Measurements from ENCODE around the gene STXBP6.

STXBP6 gene

DNA sequence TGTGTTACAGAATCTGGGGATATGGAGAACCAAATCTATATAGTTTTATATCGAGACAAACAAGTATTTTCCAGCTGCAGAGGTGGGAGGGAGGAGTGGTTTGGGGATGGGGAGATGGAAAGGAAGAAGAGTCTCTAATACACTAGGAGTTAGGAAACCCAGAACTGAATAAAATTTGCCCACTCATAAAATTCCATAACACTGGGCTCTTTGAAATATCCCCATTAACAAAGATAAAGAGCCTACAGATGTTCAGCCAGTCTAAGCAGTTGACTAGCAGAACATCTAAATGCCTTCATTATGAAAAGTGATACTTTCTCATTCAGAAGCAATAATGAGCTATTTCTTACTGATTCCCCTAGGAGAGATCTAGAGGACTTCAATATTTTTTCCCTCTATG is 264.2 kb downstream of the STXBP6 start:
- TF ChIP-seq, protein P1, sequence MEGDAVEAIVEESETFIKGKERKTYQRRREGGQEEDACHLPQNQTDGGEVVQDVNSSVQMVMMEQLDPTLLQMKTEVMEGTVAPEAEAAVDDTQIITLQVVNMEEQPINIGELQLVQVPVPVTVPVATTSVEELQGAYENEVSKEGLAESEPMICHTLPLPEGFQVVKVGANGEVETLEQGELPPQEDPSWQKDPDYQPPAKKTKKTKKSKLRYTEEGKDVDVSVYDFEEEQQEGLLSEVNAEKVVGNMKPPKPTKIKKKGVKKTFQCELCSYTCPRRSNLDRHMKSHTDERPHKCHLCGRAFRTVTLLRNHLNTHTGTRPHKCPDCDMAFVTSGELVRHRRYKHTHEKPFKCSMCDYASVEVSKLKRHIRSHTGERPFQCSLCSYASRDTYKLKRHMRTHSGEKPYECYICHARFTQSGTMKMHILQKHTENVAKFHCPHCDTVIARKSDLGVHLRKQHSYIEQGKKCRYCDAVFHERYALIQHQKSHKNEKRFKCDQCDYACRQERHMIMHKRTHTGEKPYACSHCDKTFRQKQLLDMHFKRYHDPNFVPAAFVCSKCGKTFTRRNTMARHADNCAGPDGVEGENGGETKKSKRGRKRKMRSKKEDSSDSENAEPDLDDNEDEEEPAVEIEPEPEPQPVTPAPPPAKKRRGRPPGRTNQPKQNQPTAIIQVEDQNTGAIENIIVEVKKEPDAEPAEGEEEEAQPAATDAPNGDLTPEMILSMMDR (IDR thresholded peaks at IDR 0.05; ENCODE audit: low read depth, low read length), result no peak
- in situ Hi-C loops (cut with HindIII; ENCODE audit: low sequenced_read_pairs), result no loop called here
- H3K4me3 ChIP-seq (ENCODE audit: low read depth, low read length), result no peak overlapping the region
- DNase-seq (ENCODE audit: low read depth, low spot score), result no peak

DNA sequence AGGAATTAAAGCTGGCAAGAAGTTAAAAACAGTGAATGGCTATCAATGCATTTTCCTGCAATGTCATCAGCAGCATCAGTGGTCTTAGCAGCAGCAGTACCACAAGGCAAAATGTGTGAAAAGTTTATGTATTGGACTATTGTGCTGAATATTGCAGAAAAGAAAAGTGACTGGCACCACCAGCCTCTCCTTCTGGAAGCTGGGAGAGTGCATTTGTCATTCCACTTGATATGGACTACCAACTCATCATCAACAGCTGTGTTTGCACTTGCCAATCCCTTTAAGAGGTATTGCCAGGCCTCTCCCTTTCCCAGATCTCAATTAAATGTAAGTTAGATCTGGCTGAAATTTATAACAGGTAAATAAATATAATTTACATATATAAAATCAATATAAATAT is 265.0 kb downstream of the STXBP6 start:
- TF ChIP-seq, protein P1 (IDR thresholded peaks at IDR 0.05; ENCODE audit: low read depth, low read length), result no peak
- in situ Hi-C loops (cut with HindIII; ENCODE audit: low sequenced_read_pairs), result no loop called here

DNA sequence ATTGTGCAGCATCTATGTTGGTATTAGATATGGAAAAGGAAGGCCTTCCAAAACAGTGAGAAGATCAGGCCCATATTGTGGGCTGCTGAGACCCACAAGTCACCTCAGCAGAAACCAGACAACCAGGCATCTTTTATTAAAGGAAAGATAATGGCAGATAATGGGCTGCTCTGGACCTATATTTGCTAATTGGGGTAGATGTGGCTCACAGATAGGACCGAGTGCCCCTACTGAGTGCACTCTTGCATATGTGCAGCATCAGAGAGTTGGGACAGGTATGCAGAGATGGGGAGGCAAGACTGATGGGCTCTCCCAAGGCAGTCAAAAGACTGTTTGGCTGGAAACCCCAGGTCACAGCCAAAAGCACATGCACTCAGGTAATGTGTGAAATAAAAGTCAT is 266.2 kb downstream of the STXBP6 start:
- in situ Hi-C loops (cut with HindIII; ENCODE audit: low sequenced_read_pairs), result no loop called here
- TF ChIP-seq, protein P1 (IDR thresholded peaks at IDR 0.05; ENCODE audit: low read depth, low read length), result no peak
- H3K4me3 ChIP-seq (ENCODE audit: low read depth, low read length), result no peak overlapping the region
- no peak for DNase-seq (ENCODE audit: low read depth, low spot score)

More for the DNA sequence above, 265.0 kb downstream of the STXBP6 start:
- DNase-seq (ENCODE audit: low read depth, low spot score), result no peak
- H3K4me3 ChIP-seq (ENCODE audit: low read depth, low read length), result no peak overlapping the region

DNA sequence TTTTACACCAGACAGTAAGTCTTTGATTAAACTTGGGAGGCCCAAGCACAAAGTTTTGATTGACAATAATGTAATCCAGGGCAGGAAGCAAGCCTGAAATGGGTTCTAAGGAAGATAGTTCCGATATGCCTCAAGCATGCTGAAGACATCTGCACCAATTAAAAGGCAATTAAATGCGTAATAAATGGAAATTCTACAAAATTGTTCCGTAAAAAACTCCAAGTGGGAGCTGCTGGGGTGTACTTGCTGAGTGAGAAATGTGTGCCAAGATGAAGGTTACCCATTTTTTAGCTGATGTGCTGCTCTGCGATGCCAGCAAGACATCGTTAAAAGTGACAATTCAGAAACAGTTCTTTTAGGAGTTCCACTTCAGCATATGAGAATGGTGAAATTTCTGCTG is 269.7 kb downstream of the STXBP6 start:
- in situ Hi-C loops (cut with HindIII; ENCODE audit: low sequenced_read_pairs), result no loop called here
- no peak overlapping the region for H3K4me3 ChIP-seq (ENCODE audit: low read depth, low read length)
- DNase-seq (ENCODE audit: low read depth, low spot score), result no peak
- TF ChIP-seq, protein P1 (IDR thresholded peaks at IDR 0.05; ENCODE audit: low read depth, low read length), result no peak

DNA sequence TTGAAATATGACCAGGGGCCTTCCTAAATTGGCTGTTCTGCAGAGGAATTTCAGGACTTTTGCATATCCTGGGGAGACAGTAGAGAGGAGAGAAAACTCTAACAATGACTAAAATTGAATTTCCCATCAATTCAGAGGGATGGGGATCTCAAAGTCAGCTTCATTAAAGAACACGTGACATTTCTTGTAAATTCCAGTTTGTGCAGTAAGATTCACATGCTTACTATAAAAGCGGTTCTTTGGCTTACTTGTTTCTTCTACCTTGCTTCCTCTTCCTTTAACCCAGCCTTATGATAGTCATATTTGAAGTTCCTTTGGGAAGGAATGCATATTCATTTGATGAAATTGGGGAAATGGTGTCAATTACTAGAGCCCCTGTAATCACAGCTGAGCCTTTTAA is 272.3 kb downstream of the STXBP6 start:
- no peak for DNase-seq (ENCODE audit: low read depth, low spot score)
- H3K4me3 ChIP-seq (ENCODE audit: low read depth, low read length), result no peak overlapping the region
- in situ Hi-C loops (cut with HindIII; ENCODE audit: low sequenced_read_pairs), result no loop called here
- TF ChIP-seq, protein P1 (IDR thresholded peaks at IDR 0.05; ENCODE audit: low read depth, low read length), result no peak

DNA sequence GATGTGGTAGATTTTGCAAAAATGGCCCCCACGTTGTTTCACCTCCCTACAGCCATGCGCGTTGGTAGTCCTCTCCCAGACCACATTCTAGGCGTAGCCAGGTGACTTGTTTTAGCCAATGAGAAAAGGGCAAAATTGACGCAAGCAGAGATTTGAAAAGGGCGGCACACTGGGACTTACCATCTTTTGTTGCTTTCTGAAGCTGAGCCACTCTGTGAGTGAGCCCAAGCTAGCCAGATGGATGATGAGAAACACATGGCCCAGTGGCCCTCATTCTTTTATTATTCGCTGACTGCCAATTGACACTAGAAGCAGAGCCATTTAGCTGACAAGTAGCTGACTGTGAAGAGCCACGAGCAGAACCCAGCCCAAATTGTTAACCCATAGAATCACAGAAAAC is 274.0 kb downstream of the STXBP6 start:
- TF ChIP-seq, protein P1 (IDR thresholded peaks at IDR 0.05; ENCODE audit: low read depth, low read length), result no peak
- in situ Hi-C loops (cut with HindIII; ENCODE audit: low sequenced_read_pairs), result no loop called here
- no peak for DNase-seq (ENCODE audit: low read depth, low spot score)
- no peak overlapping the region for H3K4me3 ChIP-seq (ENCODE audit: low read depth, low read length)

Measured in astrocyte of the spinal cord (primary cell).